Ishikawa (cell line): ENCODE results near the gene ACADVL.

Source experiments
- CEBPB ChIP-seq: IDR thresholded peaks from 2 replicates; pipeline ENCODE4 v1.6.1; 2012
- CREB1 ChIP-seq: IDR thresholded peaks from 2 replicates; pipeline ENCODE4 v1.6.1; 2012; ENCODE audit warnings: low read depth
- EGR1 ChIP-seq: IDR thresholded peaks from 2 replicates; pipeline ENCODE4 v1.6.1; 2012
- EP300 ChIP-seq: IDR thresholded peaks from 2 replicates; pipeline ENCODE4 v1.6.1; 2012; ENCODE audit warnings: borderline replicate concordance
- FOXM1 ChIP-seq: IDR thresholded peaks from 2 replicates; pipeline ENCODE4 v1.6.1; 2012; ENCODE audit warnings: low read depth, borderline replicate concordance
- MAX ChIP-seq: IDR thresholded peaks from 2 replicates; pipeline ENCODE4 v1.6.1; 2012
- NFIC ChIP-seq: IDR thresholded peaks from 2 replicates; pipeline ENCODE4 v1.6.1; 2012
- RAD21 ChIP-seq: IDR thresholded peaks from 2 replicates; pipeline ENCODE4 v1.6.1; 2012; ENCODE audit warnings: low read depth
- REST ChIP-seq: IDR thresholded peaks from 2 replicates; pipeline ENCODE4 v1.6.1; 2012; ENCODE audit warnings: low read depth, mild to moderate bottlenecking
- TAF1 ChIP-seq: IDR thresholded peaks from 2 replicates; pipeline ENCODE4 v1.6.1; 2012; ENCODE audit warnings: low read depth, mild to moderate bottlenecking
- TCF12 ChIP-seq: IDR thresholded peaks from 2 replicates; pipeline ENCODE4 v1.6.1; 2012; ENCODE audit warnings: low read depth
- TEAD4 ChIP-seq: IDR thresholded peaks from 2 replicates; pipeline ENCODE4 v1.6.1; 2012
- USF1 ChIP-seq: IDR thresholded peaks from 2 replicates; pipeline ENCODE4 v1.6.1; 2012
- YY1 ChIP-seq: IDR thresholded peaks from 2 replicates; pipeline ENCODE4 v1.6.1; 2012; ENCODE audit warnings: low read depth
- ZBTB7A ChIP-seq: IDR thresholded peaks from 2 replicates; pipeline ENCODE4 v1.6.1; 2012; ENCODE audit warnings: low read depth

ACADVL gene

GRCh38 chr17:7178973-7179316 is 40.8 kb upstream of the ACADVL start:
- TF ChIP-seq RAD21 (no peak), CREB1 (no peak), NFIC (no peak), TCF12 (no peak), EP300 (no peak), FOXM1 (no peak), TAF1 (no peak), ZBTB7A (no peak), MAX (no peak), CEBPB (no peak), EGR1 (no peak), REST (no peak), USF1 (no peak), TEAD4 (no peak)

GRCh38 chr17:7179317-7180254 is 40.2 kb upstream of the ACADVL start, which contains the start of gene ASGR1:
ASGR1 (minus strand) TSS chr17:7179370; CDS start chr17:7178563, 807 bp downstream.
- no peak for TF ChIP-seq CEBPB
- no peak for TF ChIP-seq TEAD4
- no peak for TF ChIP-seq ZBTB7A
- TF ChIP-seq USF1, result no peak
- no peak for TF ChIP-seq TCF12
- TF ChIP-seq CREB1, result no peak
- TF ChIP-seq EP300, result no peak
- no peak for TF ChIP-seq MAX
- TF ChIP-seq YY1, result no peak
- no peak for TF ChIP-seq RAD21

- TF ChIP-seq ZBTB7A (no peak), EGR1 (no peak), RAD21 (no peak), TAF1 (no peak), CEBPB (no peak), REST (no peak), FOXM1 (no peak), EP300 (no peak), TEAD4 (no peak), NFIC (no peak), MAX (no peak), USF1 (no peak), YY1 (no peak)
Measured at GRCh38 chr17:7183433-7184090, 36.2 kb upstream of the ACADVL start.

- TF ChIP-seq CREB1 (no peak), TAF1 (no peak), USF1 (no peak), FOXM1 (no peak), TCF12 (no peak), MAX (no peak), RAD21 (no peak), REST (no peak), ZBTB7A (no peak), EGR1 (no peak), NFIC (no peak), CEBPB (no peak), TEAD4 (no peak), YY1 (no peak), EP300 (no peak)
Measured at GRCh38 chr17:7184091-7184488, 35.6 kb upstream of the ACADVL start.
